ENCODE measurements around the gene SERAC1.

DNA sequence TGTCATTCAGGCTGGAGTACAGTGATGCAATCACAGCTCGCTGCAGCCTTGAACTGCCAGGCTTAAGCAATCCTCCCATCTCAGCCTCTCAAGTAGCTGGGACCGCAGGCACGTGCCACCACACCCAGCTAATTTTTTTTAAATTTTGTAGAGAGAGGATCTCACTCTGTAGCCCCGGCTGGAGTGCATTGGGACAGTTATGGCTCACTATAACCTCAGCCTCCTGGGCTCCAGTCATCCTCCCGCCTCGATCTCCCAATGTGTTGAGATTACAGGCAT is 86.5 kb downstream of the SERAC1 start:
- TF ChIP-seq, protein P1, sequence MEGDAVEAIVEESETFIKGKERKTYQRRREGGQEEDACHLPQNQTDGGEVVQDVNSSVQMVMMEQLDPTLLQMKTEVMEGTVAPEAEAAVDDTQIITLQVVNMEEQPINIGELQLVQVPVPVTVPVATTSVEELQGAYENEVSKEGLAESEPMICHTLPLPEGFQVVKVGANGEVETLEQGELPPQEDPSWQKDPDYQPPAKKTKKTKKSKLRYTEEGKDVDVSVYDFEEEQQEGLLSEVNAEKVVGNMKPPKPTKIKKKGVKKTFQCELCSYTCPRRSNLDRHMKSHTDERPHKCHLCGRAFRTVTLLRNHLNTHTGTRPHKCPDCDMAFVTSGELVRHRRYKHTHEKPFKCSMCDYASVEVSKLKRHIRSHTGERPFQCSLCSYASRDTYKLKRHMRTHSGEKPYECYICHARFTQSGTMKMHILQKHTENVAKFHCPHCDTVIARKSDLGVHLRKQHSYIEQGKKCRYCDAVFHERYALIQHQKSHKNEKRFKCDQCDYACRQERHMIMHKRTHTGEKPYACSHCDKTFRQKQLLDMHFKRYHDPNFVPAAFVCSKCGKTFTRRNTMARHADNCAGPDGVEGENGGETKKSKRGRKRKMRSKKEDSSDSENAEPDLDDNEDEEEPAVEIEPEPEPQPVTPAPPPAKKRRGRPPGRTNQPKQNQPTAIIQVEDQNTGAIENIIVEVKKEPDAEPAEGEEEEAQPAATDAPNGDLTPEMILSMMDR (IDR thresholded peaks at IDR 0.05), result no peak
- TF ChIP-seq POLR2AphosphoS5 (IDR thresholded peaks at IDR 0.05) (no peak), POLR2A (IDR thresholded peaks at IDR 0.05) (no peak)

Measured in gastroesophageal sphincter (tissue), 3 donors.